NCI-H1436 (cell line): ENCODE measurements around the gene MRPL9.

ENCODE experiments used
- DNase-seq: peaks from one replicate; lab custom pipeline; 2025; lab: John Stamatoyannopoulos, UW

The MRPL9 gene

GRCh38 chr1:151710187-151710840, 53.0 kb downstream of the MRPL9 start:
- DNase-seq = peak; percentile 87
